RWPE2 (cell line): Measurements from ENCODE around the gene NPY2R.

Source experiments
- ATAC-seq: fragments of 200-7000 bp; cut with Tn5 transposase; 3 replicates; pipeline ENCODE4 v1.9.1; 2021; ENCODE audit warnings: low read depth
- DNase-seq: peaks from one replicate; pipeline ENCODE4 v3.0.0-alpha.2; 2020; ENCODE audit warnings: low spot score
- H3K27ac ChIP-seq: fragments of 450-650 bp; 2 replicates; pipeline ENCODE4 v1.5.1; 2017; ENCODE audit warnings: mild to moderate bottlenecking; ENCODE audit not compliant: poor library complexity, severe bottlenecking
- H3K27me3 ChIP-seq: fragments of 250-450 bp; sonication (Bioruptor Pico); 2 replicates; pipeline ENCODE4 v1.5.1; 2021; ENCODE audit warnings: mild to moderate bottlenecking, moderate library complexity; ENCODE audit not compliant: insufficient read depth, poor library complexity, severe bottlenecking
- H3K36me3 ChIP-seq: fragments of 250-450 bp; sonication (Bioruptor Pico); 2 replicates; pipeline ENCODE4 v1.5.1; 2020; ENCODE audit warnings: low read depth, mild to moderate bottlenecking, moderate library complexity
- H3K4me1 ChIP-seq: fragments of 250-450 bp; sonication (Bioruptor Pico); 2 replicates; pipeline ENCODE4 v1.5.1; 2021; ENCODE audit warnings: mild to moderate bottlenecking, moderate library complexity; ENCODE audit not compliant: insufficient read depth, poor library complexity, severe bottlenecking
- H3K4me3 ChIP-seq: fragments of 250-450 bp; sonication (Bioruptor Pico); 2 replicates; pipeline ENCODE4 v1.5.1; 2021; ENCODE audit warnings: mild to moderate bottlenecking, moderate library complexity; ENCODE audit not compliant: severe bottlenecking
- H3K9me3 ChIP-seq: fragments of 250-450 bp; sonication (Bioruptor Pico); 2 replicates; pipeline ENCODE4 v1.5.1; 2021; ENCODE audit warnings: mild to moderate bottlenecking, moderate library complexity; ENCODE audit not compliant: severe bottlenecking
- CTCF ChIP-seq: fragments of 450-650 bp; IDR thresholded peaks from one replicate; pipeline ENCODE4 v1.5.1; 2017; ENCODE audit warnings: mild to moderate bottlenecking, moderate library complexity; ENCODE audit not compliant: poor library complexity, severe bottlenecking

The NPY2R gene, protein sequence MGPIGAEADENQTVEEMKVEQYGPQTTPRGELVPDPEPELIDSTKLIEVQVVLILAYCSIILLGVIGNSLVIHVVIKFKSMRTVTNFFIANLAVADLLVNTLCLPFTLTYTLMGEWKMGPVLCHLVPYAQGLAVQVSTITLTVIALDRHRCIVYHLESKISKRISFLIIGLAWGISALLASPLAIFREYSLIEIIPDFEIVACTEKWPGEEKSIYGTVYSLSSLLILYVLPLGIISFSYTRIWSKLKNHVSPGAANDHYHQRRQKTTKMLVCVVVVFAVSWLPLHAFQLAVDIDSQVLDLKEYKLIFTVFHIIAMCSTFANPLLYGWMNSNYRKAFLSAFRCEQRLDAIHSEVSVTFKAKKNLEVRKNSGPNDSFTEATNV

DNA sequence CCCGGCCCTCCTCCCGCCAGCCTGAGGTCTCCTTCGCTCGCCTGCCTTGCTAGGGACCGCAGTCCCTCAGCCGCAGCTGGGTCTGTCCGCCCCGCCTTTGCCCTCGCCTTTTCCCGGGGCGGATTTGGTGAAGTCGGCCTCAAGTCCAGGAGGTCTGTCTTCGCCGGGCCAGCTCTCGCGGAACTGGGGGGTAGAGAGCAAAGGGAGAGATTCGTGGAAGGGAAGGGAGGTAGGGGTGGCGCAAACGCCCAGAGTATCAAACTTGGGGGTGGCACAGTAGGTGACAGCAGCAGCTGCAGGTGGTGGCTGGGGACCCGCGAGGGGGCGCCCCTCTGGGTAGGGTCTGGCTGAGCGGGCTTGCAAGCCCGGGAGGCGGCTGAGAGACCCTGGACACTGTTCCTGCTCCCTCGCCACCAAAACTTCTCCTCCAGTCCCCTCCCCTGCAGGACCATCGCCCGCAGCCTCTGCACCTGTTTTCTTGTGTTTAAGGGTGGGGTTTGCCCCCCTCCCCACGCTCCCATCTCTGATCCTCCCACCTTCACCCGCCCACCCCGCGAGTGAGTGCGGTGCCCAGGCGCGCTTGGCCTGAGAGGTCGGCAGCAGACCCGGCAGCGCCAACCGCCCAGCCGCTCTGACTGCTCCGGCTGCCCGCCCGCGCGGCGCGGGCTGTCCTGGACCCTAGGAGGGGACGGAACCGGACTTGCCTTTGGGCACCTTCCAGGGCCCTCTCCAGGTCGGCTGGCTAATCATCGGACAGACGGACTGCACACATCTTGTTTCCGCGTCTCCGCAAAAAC is at the start of gene NPY2R:
NPY2R (plus strand) TSS at position 379 of the 797 bp plus-strand sequence. CDS start 5,304 bp downstream, outside the sequence.
- H3K27ac ChIP-seq, result no peak within 1 kb of the TSS
- H3K4me1 ChIP-seq, result no peaks in the 10 kb centered on the region
- DNase-seq (no peak), ATAC-seq (peak; percentile 29; the same call in 1 of the 3 replicates)
- no peaks in the 10 kb centered on the region for H3K9me3 ChIP-seq
- no peaks in the 10 kb centered on the region for H3K36me3 ChIP-seq
- H3K4me3 ChIP-seq, result no peak within 1 kb of the TSS
- no peak for TF ChIP-seq CTCF
- peaks cover 47% of the 10 kb centered on the region for H3K27me3 ChIP-seq

DNA sequence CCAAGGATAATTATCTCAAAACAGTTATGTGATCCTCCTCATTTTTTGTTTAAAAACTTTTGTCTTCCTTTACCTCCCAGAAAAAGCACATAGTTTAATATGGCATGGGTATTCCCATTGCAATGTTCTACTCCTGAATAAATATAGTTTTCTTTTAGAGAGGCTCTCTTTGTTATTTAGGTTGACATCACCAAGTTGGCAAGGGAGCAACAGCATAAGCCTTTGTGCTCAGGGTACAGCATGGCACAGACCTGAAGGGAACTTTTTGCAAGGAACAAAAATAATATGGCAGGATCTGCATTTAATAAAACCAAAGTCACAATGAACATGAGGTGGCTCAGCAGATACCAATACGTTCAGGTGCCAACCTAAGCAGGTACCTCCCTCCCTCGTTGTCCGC is 47.1 kb upstream of the NPY2R start:
- no peak for ATAC-seq
- TF ChIP-seq CTCF, result no peak
- Histone ChIP-seq H3K9me3 (no peaks in the 10 kb centered on the region), H3K4me3 (no peak overlapping the region), H3K27ac (no peak overlapping the region), H3K36me3 (no peaks in the 10 kb centered on the region), H3K4me1 (no peaks in the 10 kb centered on the region), H3K27me3 (no peaks in the 10 kb centered on the region)
- DNase-seq, result no peak

GRCh38 chr4:155164718-155165117 is 43.7 kb upstream of the NPY2R start:
- no peak for ATAC-seq

DNA sequence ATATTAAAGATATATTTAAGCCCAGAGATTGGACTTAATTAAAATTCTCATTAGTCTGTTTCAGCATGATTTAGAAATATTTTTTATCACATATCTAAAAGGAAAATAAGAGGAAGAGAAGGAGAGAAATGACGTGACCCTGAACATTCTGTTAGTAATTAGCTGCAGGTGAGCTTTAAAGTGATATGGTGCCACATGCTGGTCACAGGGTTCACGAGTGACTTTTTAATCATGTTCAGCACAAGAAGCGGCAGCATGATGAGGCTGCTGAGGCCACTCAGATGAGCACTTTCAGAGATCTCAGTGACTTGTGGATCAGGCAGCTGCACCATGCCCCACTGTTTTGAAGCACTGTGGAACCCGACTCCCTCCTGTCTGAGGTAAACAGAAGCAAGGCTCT is 37.9 kb upstream of the NPY2R start:
- Histone ChIP-seq H3K27ac (no peak overlapping the region), H3K4me1 (no peaks in the 10 kb centered on the region), H3K9me3 (no peaks in the 10 kb centered on the region), H3K27me3 (no peaks in the 10 kb centered on the region), H3K36me3 (no peaks in the 10 kb centered on the region), H3K4me3 (no peak overlapping the region)
- ATAC-seq (no peak), DNase-seq (no peak)
- TF ChIP-seq CTCF, result no peak

More at GRCh38 chr4:155164718-155165117, 43.7 kb upstream of the NPY2R start:
- no peaks in the 10 kb centered on the region for H3K27me3 ChIP-seq
- no peak overlapping the region for H3K4me3 ChIP-seq
- H3K36me3 ChIP-seq, result no peaks in the 10 kb centered on the region
- TF ChIP-seq CTCF, result no peak
- no peak overlapping the region for H3K27ac ChIP-seq
- no peaks in the 10 kb centered on the region for H3K4me1 ChIP-seq
- DNase-seq, result no peak
- no peaks in the 10 kb centered on the region for H3K9me3 ChIP-seq
